Measurements from ENCODE around the gene FCER1A.

DNA sequence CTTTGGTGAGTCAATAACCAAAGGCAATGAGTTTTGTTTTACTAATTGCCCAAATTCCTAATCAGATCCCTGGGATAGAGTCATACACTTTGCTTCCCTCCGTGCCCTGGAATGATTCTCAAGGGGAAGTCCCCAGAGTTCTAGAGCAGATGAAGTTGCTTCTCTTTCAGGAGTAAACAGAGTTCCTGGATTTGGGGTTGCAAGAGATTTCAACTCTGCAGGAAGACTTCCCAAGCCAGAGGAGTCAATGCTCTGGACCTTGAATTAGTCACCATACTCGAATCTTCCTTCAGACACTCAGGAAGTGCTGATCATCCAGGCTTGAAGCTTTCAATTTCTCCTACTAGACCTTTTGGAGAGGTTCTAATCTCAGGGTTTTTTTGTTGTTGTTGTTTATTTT lies 39.6 kb downstream of the FCER1A start:
- TF ChIP-seq POLR2AphosphoS5 (IDR thresholded peaks at IDR 0.05; ENCODE audit: low read depth, low read length): no peak
- TF ChIP-seq, protein P1, sequence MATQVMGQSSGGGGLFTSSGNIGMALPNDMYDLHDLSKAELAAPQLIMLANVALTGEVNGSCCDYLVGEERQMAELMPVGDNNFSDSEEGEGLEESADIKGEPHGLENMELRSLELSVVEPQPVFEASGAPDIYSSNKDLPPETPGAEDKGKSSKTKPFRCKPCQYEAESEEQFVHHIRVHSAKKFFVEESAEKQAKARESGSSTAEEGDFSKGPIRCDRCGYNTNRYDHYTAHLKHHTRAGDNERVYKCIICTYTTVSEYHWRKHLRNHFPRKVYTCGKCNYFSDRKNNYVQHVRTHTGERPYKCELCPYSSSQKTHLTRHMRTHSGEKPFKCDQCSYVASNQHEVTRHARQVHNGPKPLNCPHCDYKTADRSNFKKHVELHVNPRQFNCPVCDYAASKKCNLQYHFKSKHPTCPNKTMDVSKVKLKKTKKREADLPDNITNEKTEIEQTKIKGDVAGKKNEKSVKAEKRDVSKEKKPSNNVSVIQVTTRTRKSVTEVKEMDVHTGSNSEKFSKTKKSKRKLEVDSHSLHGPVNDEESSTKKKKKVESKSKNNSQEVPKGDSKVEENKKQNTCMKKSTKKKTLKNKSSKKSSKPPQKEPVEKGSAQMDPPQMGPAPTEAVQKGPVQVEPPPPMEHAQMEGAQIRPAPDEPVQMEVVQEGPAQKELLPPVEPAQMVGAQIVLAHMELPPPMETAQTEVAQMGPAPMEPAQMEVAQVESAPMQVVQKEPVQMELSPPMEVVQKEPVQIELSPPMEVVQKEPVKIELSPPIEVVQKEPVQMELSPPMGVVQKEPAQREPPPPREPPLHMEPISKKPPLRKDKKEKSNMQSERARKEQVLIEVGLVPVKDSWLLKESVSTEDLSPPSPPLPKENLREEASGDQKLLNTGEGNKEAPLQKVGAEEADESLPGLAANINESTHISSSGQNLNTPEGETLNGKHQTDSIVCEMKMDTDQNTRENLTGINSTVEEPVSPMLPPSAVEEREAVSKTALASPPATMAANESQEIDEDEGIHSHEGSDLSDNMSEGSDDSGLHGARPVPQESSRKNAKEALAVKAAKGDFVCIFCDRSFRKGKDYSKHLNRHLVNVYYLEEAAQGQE (IDR thresholded peaks at IDR 0.05; ENCODE audit: insufficient read depth in 1 of 2, low read depth in 2 of 2, low read length in 2 of 2): no peak

Data from PFSK-1 (cell line).